MM.1S (cell line): ENCODE results near the gene NR1I2.

Source experiments
- DNase-seq: peaks from one replicate; pipeline ENCODE4 v3.0.0-alpha.2; 2015
- H2AFZ ChIP-seq: fragments of 300-600 bp; sonication (generic); 2 replicates; pipeline ENCODE4 v1.6.0; 2016; ENCODE audit warnings: antibody characterized with exemption, low read length
- H3F3A ChIP-seq: fragments of 300-600 bp; sonication (generic); 2 replicates; pipeline ENCODE4 v1.6.1; 2016; ENCODE audit warnings: mild to moderate bottlenecking, antibody characterized with exemption, low read length, moderate library complexity, mixed read lengths; ENCODE audit not compliant: insufficient read depth
- H3K27ac ChIP-seq: fragments of 300-600 bp; sonication (generic); 2 replicates; pipeline ENCODE4 v1.5.1; 2016; ENCODE audit warnings: mild to moderate bottlenecking, low read length
- H3K27me3 ChIP-seq: fragments of 300-600 bp; sonication (generic); replicated peaks from 2 replicates; pipeline ENCODE4 v1.6.0; 2016; ENCODE audit warnings: low read length; ENCODE audit not compliant: insufficient read depth
- H3K36me3 ChIP-seq: fragments of 300-600 bp; sonication (generic); replicated peaks from 2 replicates; pipeline ENCODE4 v1.6.1; 2016; ENCODE audit warnings: mild to moderate bottlenecking, low read length, mixed read lengths; ENCODE audit not compliant: insufficient read depth
- H3K4me1 ChIP-seq: fragments of 300-600 bp; sonication (generic); 2 replicates; pipeline ENCODE4 v1.6.1; 2016; ENCODE audit warnings: low read length, mixed read lengths
- H3K4me2 ChIP-seq: fragments of 300-600 bp; sonication (generic); 2 replicates; pipeline ENCODE4 v1.6.0; 2016; ENCODE audit warnings: low read depth, low read length
- H3K4me3 ChIP-seq: fragments of 300-600 bp; sonication (generic); 2 replicates; pipeline ENCODE4 v1.5.1; 2016; ENCODE audit warnings: low read length, mixed read lengths
- H3K79me2 ChIP-seq: fragments of 300-600 bp; sonication (generic); 2 replicates; pipeline ENCODE4 v1.6.1; 2016; ENCODE audit warnings: mixed run types, low read length, mixed read lengths
- H3K9ac ChIP-seq: fragments of 300-600 bp; sonication (generic); 2 replicates; pipeline ENCODE4 v1.6.1; 2016; ENCODE audit warnings: low read length, mixed read lengths
- H3K9me2 ChIP-seq: fragments of 300-600 bp; sonication (generic); replicated peaks from 2 replicates; pipeline ENCODE4 v1.6.1; 2016; ENCODE audit warnings: mild to moderate bottlenecking, low read length, mixed read lengths; ENCODE audit not compliant: insufficient read depth
- H3K9me3 ChIP-seq: fragments of 300-600 bp; sonication (generic); replicated peaks from 2 replicates; pipeline ENCODE4 v1.6.1; 2016; ENCODE audit warnings: mild to moderate bottlenecking, low read length, mixed read lengths; ENCODE audit not compliant: insufficient read depth
- H4K20me1 ChIP-seq: fragments of 300-600 bp; sonication (generic); 2 replicates; pipeline ENCODE4 v1.6.1; 2016; ENCODE audit warnings: mild to moderate bottlenecking, low read length, moderate library complexity, mixed read lengths; ENCODE audit not compliant: insufficient read depth
- CTCF ChIP-seq: fragments of 300-600 bp; sonication (generic); IDR thresholded peaks from 2 replicates; pipeline ENCODE4 v1.5.1; 2016; ENCODE audit warnings: antibody characterized with exemption, low read length, mixed read lengths
- EZH2 ChIP-seq: fragments of 300-600 bp; sonication (generic); optimal IDR thresholded peaks from 2 replicates; pipeline ENCODE3; 2017; ENCODE audit warnings: low read depth, mild to moderate bottlenecking, antibody characterized with exemption, low read length, mixed read lengths
- EZH2phosphoT487 ChIP-seq: fragments of 300-600 bp; sonication (generic); IDR thresholded peaks from 2 replicates; pipeline ENCODE4 v1.6.1; 2018; ENCODE audit warnings: antibody characterized with exemption, low read length

Gene NR1I2

GRCh38 chr3:119815716-119816115 is 33.8 kb downstream of the NR1I2 start:
- H3K4me1 ChIP-seq = no peaks in the 10 kb centered on the region
- no peak for DNase-seq
- no peaks in the 10 kb centered on the region for H3F3A ChIP-seq
- no peaks in the 10 kb centered on the region for H3K36me3 ChIP-seq
- no peaks in the 10 kb centered on the region for H3K9me3 ChIP-seq
- H3K4me3 ChIP-seq = no peak overlapping the region
- no peak overlapping the region for H3K4me2 ChIP-seq
- no peaks in the 10 kb centered on the region for H3K79me2 ChIP-seq
- no peak overlapping the region for H2AFZ ChIP-seq
- H3K9ac ChIP-seq = no peak overlapping the region
- H4K20me1 ChIP-seq = no peaks in the 10 kb centered on the region
- H3K27ac ChIP-seq = no peak overlapping the region
- H3K27me3 ChIP-seq = no peaks in the 10 kb centered on the region
- no peaks in the 10 kb centered on the region for H3K9me2 ChIP-seq
- TF ChIP-seq CTCF = no peak
- no peak for TF ChIP-seq EZH2
- no peak for TF ChIP-seq EZH2phosphoT487

GRCh38 chr3:119817071-119817470 is 35.2 kb downstream of the NR1I2 start:
- H3K4me2 ChIP-seq = no peak overlapping the region
- H3K79me2 ChIP-seq = no peaks in the 10 kb centered on the region
- H3K9me2 ChIP-seq = no peaks in the 10 kb centered on the region
- H3K36me3 ChIP-seq = no peaks in the 10 kb centered on the region
- H3K4me3 ChIP-seq = no peak overlapping the region
- TF ChIP-seq EZH2phosphoT487 (no peak), CTCF (no peak), EZH2 (no peak)
- H3K27ac ChIP-seq = no peak overlapping the region
- no peak overlapping the region for H3K9ac ChIP-seq
- DNase-seq = no peak
- no peaks in the 10 kb centered on the region for H3K9me3 ChIP-seq
- H3K27me3 ChIP-seq = no peaks in the 10 kb centered on the region
- H4K20me1 ChIP-seq = no peaks in the 10 kb centered on the region
- H3K4me1 ChIP-seq = no peaks in the 10 kb centered on the region
- H3F3A ChIP-seq = no peaks in the 10 kb centered on the region
- H2AFZ ChIP-seq = no peak overlapping the region

- Histone ChIP-seq H3K9ac (no peak overlapping the region), H3K27me3 (no peaks in the 10 kb centered on the region), H3K4me1 (no peaks in the 10 kb centered on the region), H3K36me3 (no peaks in the 10 kb centered on the region), H3K79me2 (no peaks in the 10 kb centered on the region), H3K27ac (no peak overlapping the region), H3K9me3 (no peaks in the 10 kb centered on the region), H4K20me1 (no peaks in the 10 kb centered on the region), H2AFZ (no peak overlapping the region), H3K4me3 (no peak overlapping the region), H3F3A (no peaks in the 10 kb centered on the region), H3K9me2 (no peaks in the 10 kb centered on the region), H3K4me2 (no peak overlapping the region)
- no peak for TF ChIP-seq EZH2
- no peak for DNase-seq
These were observed 35.9 kb downstream of the NR1I2 start for GRCh38 chr3:119817583-119818363.

DNA sequence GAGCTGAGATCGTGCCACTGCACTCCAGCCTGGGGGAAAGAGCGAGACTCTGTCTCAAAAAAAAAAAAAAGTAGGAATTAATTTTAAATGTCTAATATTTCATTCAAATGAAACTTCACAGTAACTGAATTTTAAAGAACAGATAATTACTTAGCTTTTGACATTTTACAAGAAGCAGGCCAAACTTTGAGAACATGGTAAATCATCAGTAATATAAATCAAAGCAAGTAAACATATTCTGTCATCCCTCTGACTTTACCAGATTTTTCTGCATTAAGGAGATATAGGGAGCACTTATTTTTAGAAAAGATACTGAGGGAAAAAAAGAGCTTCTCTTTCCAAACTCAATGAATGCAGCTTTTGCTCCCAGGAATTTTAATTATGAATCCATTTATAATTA is 37.0 kb downstream of the NR1I2 start:
- H3K9ac ChIP-seq = no peak overlapping the region
- no peak overlapping the region for H3K4me3 ChIP-seq
- H3K4me1 ChIP-seq = no peaks in the 10 kb centered on the region
- no peak overlapping the region for H2AFZ ChIP-seq
- H3F3A ChIP-seq = no peaks in the 10 kb centered on the region
- H3K36me3 ChIP-seq = no peaks in the 10 kb centered on the region
- no peaks in the 10 kb centered on the region for H3K9me2 ChIP-seq
- no peak overlapping the region for H3K27ac ChIP-seq
- no peak for DNase-seq
- H3K9me3 ChIP-seq = no peaks in the 10 kb centered on the region
- no peaks in the 10 kb centered on the region for H4K20me1 ChIP-seq
- H3K79me2 ChIP-seq = no peaks in the 10 kb centered on the region
- no peak overlapping the region for H3K4me2 ChIP-seq
- H3K27me3 ChIP-seq = no peaks in the 10 kb centered on the region
- TF ChIP-seq EZH2phosphoT487 = no peak
- no peak for TF ChIP-seq EZH2
- no peak for TF ChIP-seq CTCF
